Measurements from ENCODE around the gene UTS2B. TPM values are rescaled to one million over a fixed set of nuclear protein-coding genes. Genes with fewer than 3 reads are reported as not detected.

UTS2B gene
- total and polyA plus RNA-seq, 2 of the 4 experiments (the other 2 are of a cell fraction) = 0.72 to 0.79 TPM

GRCh38 chr3:191342006-191342405, 11.7 kb upstream of the UTS2B start:
- no peak for TF ChIP-seq RCOR1 (IDR thresholded peaks at IDR 0.05; ENCODE audit: insufficient replicate concordance, low read length)
- TF ChIP-seq USF2 (IDR thresholded peaks at IDR 0.05; ENCODE audit: low read depth, low read length) = no peak
- no peak for TF ChIP-seq POLR2A (IDR thresholded peaks at IDR 0.05; ENCODE audit: low read depth, low read length)
- TF ChIP-seq RFX5 (IDR thresholded peaks at IDR 0.05; ENCODE audit: low read depth, low read length) = no peak
- TF ChIP-seq CHD1 (IDR thresholded peaks at IDR 0.05; ENCODE audit: low read depth, low read length) = no peak
- no peak for TF ChIP-seq SMC3 (IDR thresholded peaks at IDR 0.05; ENCODE audit: low read depth, low read length)
- no peak for TF ChIP-seq ELK1 (IDR thresholded peaks at IDR 0.05; ENCODE audit: borderline replicate concordance, low read depth, low read length)
- TF ChIP-seq CTCF (conservative IDR thresholded peaks at IDR 0.05; ENCODE audit: low read depth, low read length) = no peak
- TF ChIP-seq RAD21 (IDR thresholded peaks at IDR 0.05; ENCODE audit: low read length) = no peak
- no peak for TF ChIP-seq MAFK (IDR thresholded peaks at IDR 0.05; ENCODE audit: low read depth, low read length)
- TF ChIP-seq FOS (IDR thresholded peaks at IDR 0.05; ENCODE audit: low read depth, low read length) = no peak
- no peak for TF ChIP-seq CEBPB (IDR thresholded peaks at IDR 0.05; ENCODE audit: low read depth, low read length)
- TF ChIP-seq MAZ (IDR thresholded peaks at IDR 0.05; ENCODE audit: borderline replicate concordance, low read depth, low read length) = no peak
- TF ChIP-seq MXI1 (IDR thresholded peaks at IDR 0.05; ENCODE audit: borderline replicate concordance, low read depth, low read length) = no peak
- no peak for TF ChIP-seq NFE2L2 (IDR thresholded peaks at IDR 0.05; ENCODE audit: low read depth, low read length)
- TF ChIP-seq BHLHE40 (IDR thresholded peaks at IDR 0.05; ENCODE audit: low read depth, low read length) = no peak
- ATAC-seq (ENCODE audit: low read depth) (peak; percentile 12; the same call in 1 of the 2 replicates), DNase-seq (no peak)
- Histone ChIP-seq H2BK5ac (ENCODE audit: low read depth, low read length, poor library complexity, severe bottlenecking) (peak overlapping the region; percentile 56), H3K14ac (replicated peaks; ENCODE audit: low read depth, low read length) (no peak overlapping the region; the same call in 1 of the 2 replicates), H3K56ac (ENCODE audit: extremely low read depth, insufficient read depth, low read length) (no peak overlapping the region), H3K36me3 (ENCODE audit: control insufficient read depth, insufficient read depth, low read length) (no peaks in the 10 kb centered on the region; the same call in 1 of the 2 replicates), H3K4ac (ENCODE audit: low read depth, low read length) (no peak overlapping the region; the same call in 1 of the 2 replicates), H3K4me3 (ENCODE audit: insufficient read depth, low read depth, low read length) (no peak overlapping the region), H3K27me3 (ENCODE audit: control insufficient read depth, insufficient read depth, low read length) (no peaks in the 10 kb centered on the region), H2BK120ac (ENCODE audit: low read depth, low read length) (no peak overlapping the region), H2BK15ac (ENCODE audit: low read depth, low read length) (no peak overlapping the region), H3K9ac (ENCODE audit: low read depth, low read length) (no peak overlapping the region), H4K8ac (ENCODE audit: low read depth in 2 of 2, low read length in 2 of 2) (no peak overlapping the region), H3K9me3 (ENCODE audit: control insufficient read depth, insufficient read depth, low read length) (no peaks in the 10 kb centered on the region), H3K4me1 (ENCODE audit: control insufficient read depth, insufficient read depth, low read length) (peaks cover 12% of the 10 kb centered on the region), H4K5ac (ENCODE audit: low read depth, low read length) (no peak overlapping the region), H3K79me1 (ENCODE audit: low read depth in 1 of 2, low read length in 2 of 2) (peaks cover 0 to 39% of the 10 kb centered on the region in 2 experiments; a peak in 2 of 4 replicates), H2AFZ (replicated peaks; ENCODE audit: low read length, poor library complexity) (no peak overlapping the region), H3K9me1 (ENCODE audit: insufficient read depth, low read length) (peaks cover 5% of the 10 kb centered on the region; the same call in 1 of the 2 replicates), H2AK5ac (ENCODE audit: low read depth, low read length) (no peak overlapping the region), H3K18ac (ENCODE audit: low read depth, low read length) (no peak overlapping the region), H2BK20ac (ENCODE audit: low read depth, low read length) (no peak overlapping the region), H3K4me2 (ENCODE audit: low read depth, low read length) (peak overlapping the region; percentile 51; the same call in 1 of the 2 replicates), H3K23ac (ENCODE audit: low read depth, low read length) (no peak overlapping the region), H3K27ac (ENCODE audit: insufficient read depth, low read length) (no peak overlapping the region), H4K91ac (ENCODE audit: insufficient read depth, low read depth, low read length) (no peak overlapping the region), H4K20me1 (ENCODE audit: insufficient read depth, low read length) (peaks cover 34% of the 10 kb centered on the region; the same call in 1 of the 2 replicates), H2AK9ac (replicated peaks; ENCODE audit: low read depth, low read length, poor library complexity) (no peak overlapping the region)
- in situ Hi-C loops (cut with MboI; ENCODE audit: low sequenced_read_pairs) (loop anchor here (25.0 kb wide), 1 partner anchor 1545 kb away; no protein-coding TSS in a partner anchor), dilution Hi-C loops (cut with HindIII; ENCODE audit: low sequenced_read_pairs, unreplicated experiment) (no loop called here), intact Hi-C loops (cut with micrococcal nuclease) (no loop called here)
- CTCF ChIA-PET = no interaction called here
- WGBS, 2 experiments (ENCODE audit: extremely low coverage in 2 of 2, insufficient read length in 1 of 2) = no CpG with 5 or more reads among the region's 2 CpGs
- no TSS peak for BruUV-seq (replicated peaks)
- POLR2A ChIA-PET (ENCODE audit: unreplicated experiment) = no interaction called here

All from IMR-90 (cell line).